Measurements from ENCODE around the gene RGS3.

RGS3 gene

GRCh38 chr9:113582698-113583200 lies 119.2 kb downstream of the RGS3 start:
- peaks cover 32% of the 10 kb centered on the region for H3K36me3 ChIP-seq (ENCODE audit: control insufficient read depth, insufficient read depth, low read length)
- peaks cover 44% of the 10 kb centered on the region for H3K4me1 ChIP-seq (ENCODE audit: control insufficient read depth, insufficient read depth, low read length, poor library complexity, severe bottlenecking)
- no peak for DNase-seq
- H3K4me3 ChIP-seq (ENCODE audit: insufficient read depth, low read depth, low read length, poor library complexity, severe bottlenecking) = no peak overlapping the region
- H3K27me3 ChIP-seq (replicated peaks; ENCODE audit: control insufficient read depth, insufficient read depth, low read length, poor library complexity, severe bottlenecking) = no peaks in the 10 kb centered on the region
- peak overlapping the region; percentile 74 for H3K27ac ChIP-seq (ENCODE audit: insufficient read depth, low read length, poor library complexity, severe bottlenecking)
- H3K9me3 ChIP-seq (ENCODE audit: control insufficient read depth, low read length) = no peaks in the 10 kb centered on the region

GRCh38 chr9:113583511-113584427 lies 120.2 kb downstream of the RGS3 start:
- Histone ChIP-seq H3K27me3 (replicated peaks; ENCODE audit: control insufficient read depth, insufficient read depth, low read length, poor library complexity, severe bottlenecking) (no peaks in the 10 kb centered on the region), H3K4me1 (ENCODE audit: control insufficient read depth, insufficient read depth, low read length, poor library complexity, severe bottlenecking) (peaks cover 35% of the 10 kb centered on the region), H3K36me3 (ENCODE audit: control insufficient read depth, insufficient read depth, low read length) (peaks cover 32% of the 10 kb centered on the region), H3K9me3 (ENCODE audit: control insufficient read depth, low read length) (no peaks in the 10 kb centered on the region), H3K4me3 (ENCODE audit: insufficient read depth, low read depth, low read length, poor library complexity, severe bottlenecking) (no peak overlapping the region), H3K27ac (ENCODE audit: insufficient read depth, low read length, poor library complexity, severe bottlenecking) (no peak overlapping the region)
- DNase-seq = no peak

- DNase-seq = no peak
- H3K36me3 ChIP-seq (ENCODE audit: control insufficient read depth, insufficient read depth, low read length) = peaks cover 32% of the 10 kb centered on the region
- H3K27ac ChIP-seq (ENCODE audit: insufficient read depth, low read length, poor library complexity, severe bottlenecking) = no peak overlapping the region
These were observed 121.0 kb downstream of the RGS3 start for GRCh38 chr9:113584428-113585084.

GRCh38 chr9:113585085-113585442 lies 121.5 kb downstream of the RGS3 start:
- peaks cover 32% of the 10 kb centered on the region for H3K36me3 ChIP-seq (ENCODE audit: control insufficient read depth, insufficient read depth, low read length)
- H3K4me1 ChIP-seq (ENCODE audit: control insufficient read depth, insufficient read depth, low read length, poor library complexity, severe bottlenecking) = peaks cover 34% of the 10 kb centered on the region
- no peaks in the 10 kb centered on the region for H3K9me3 ChIP-seq (ENCODE audit: control insufficient read depth, low read length)
- DNase-seq = no peak
- H3K27me3 ChIP-seq (replicated peaks; ENCODE audit: control insufficient read depth, insufficient read depth, low read length, poor library complexity, severe bottlenecking) = no peaks in the 10 kb centered on the region
- no peak overlapping the region for H3K4me3 ChIP-seq (ENCODE audit: insufficient read depth, low read depth, low read length, poor library complexity, severe bottlenecking)
- no peak overlapping the region for H3K27ac ChIP-seq (ENCODE audit: insufficient read depth, low read length, poor library complexity, severe bottlenecking)

More at GRCh38 chr9:113584428-113585084, 121.0 kb downstream of the RGS3 start:
- Histone ChIP-seq H3K9me3 (ENCODE audit: control insufficient read depth, low read length) (no peaks in the 10 kb centered on the region), H3K4me1 (ENCODE audit: control insufficient read depth, insufficient read depth, low read length, poor library complexity, severe bottlenecking) (peaks cover 35% of the 10 kb centered on the region), H3K4me3 (ENCODE audit: insufficient read depth, low read depth, low read length, poor library complexity, severe bottlenecking) (no peak overlapping the region), H3K27me3 (replicated peaks; ENCODE audit: control insufficient read depth, insufficient read depth, low read length, poor library complexity, severe bottlenecking) (no peaks in the 10 kb centered on the region)

GRCh38 chr9:113585555-113585954 lies 122.0 kb downstream of the RGS3 start:
- no peak overlapping the region for H3K27ac ChIP-seq (ENCODE audit: insufficient read depth, low read length, poor library complexity, severe bottlenecking)
- H3K4me3 ChIP-seq (ENCODE audit: insufficient read depth, low read depth, low read length, poor library complexity, severe bottlenecking) = no peak overlapping the region
- no peak for DNase-seq
- peaks cover 32% of the 10 kb centered on the region for H3K36me3 ChIP-seq (ENCODE audit: control insufficient read depth, insufficient read depth, low read length)
- H3K27me3 ChIP-seq (replicated peaks; ENCODE audit: control insufficient read depth, insufficient read depth, low read length, poor library complexity, severe bottlenecking) = no peaks in the 10 kb centered on the region
- H3K9me3 ChIP-seq (ENCODE audit: control insufficient read depth, low read length) = no peaks in the 10 kb centered on the region
- peaks cover 29% of the 10 kb centered on the region for H3K4me1 ChIP-seq (ENCODE audit: control insufficient read depth, insufficient read depth, low read length, poor library complexity, severe bottlenecking)

GRCh38 chr9:113587471-113588031 lies 124.0 kb downstream of the RGS3 start:
- H3K9me3 ChIP-seq (ENCODE audit: control insufficient read depth, low read length) = no peaks in the 10 kb centered on the region
- H3K36me3 ChIP-seq (ENCODE audit: control insufficient read depth, insufficient read depth, low read length) = peaks cover 32% of the 10 kb centered on the region
- H3K27ac ChIP-seq (ENCODE audit: insufficient read depth, low read length, poor library complexity, severe bottlenecking) = no peak overlapping the region
- H3K4me1 ChIP-seq (ENCODE audit: control insufficient read depth, insufficient read depth, low read length, poor library complexity, severe bottlenecking) = peaks cover 13% of the 10 kb centered on the region
- no peak overlapping the region for H3K4me3 ChIP-seq (ENCODE audit: insufficient read depth, low read depth, low read length, poor library complexity, severe bottlenecking)
- DNase-seq = no peak
- no peaks in the 10 kb centered on the region for H3K27me3 ChIP-seq (replicated peaks; ENCODE audit: control insufficient read depth, insufficient read depth, low read length, poor library complexity, severe bottlenecking)

GRCh38 chr9:113588242-113588810 lies 124.8 kb downstream of the RGS3 start:
- H3K9me3 ChIP-seq (ENCODE audit: control insufficient read depth, low read length) = no peaks in the 10 kb centered on the region
- peaks cover 35% of the 10 kb centered on the region for H3K36me3 ChIP-seq (ENCODE audit: control insufficient read depth, insufficient read depth, low read length)
- H3K27me3 ChIP-seq (replicated peaks; ENCODE audit: control insufficient read depth, insufficient read depth, low read length, poor library complexity, severe bottlenecking) = no peaks in the 10 kb centered on the region
- no peak overlapping the region for H3K4me3 ChIP-seq (ENCODE audit: insufficient read depth, low read depth, low read length, poor library complexity, severe bottlenecking)
- H3K4me1 ChIP-seq (ENCODE audit: control insufficient read depth, insufficient read depth, low read length, poor library complexity, severe bottlenecking) = peaks cover 13% of the 10 kb centered on the region
- no peak overlapping the region for H3K27ac ChIP-seq (ENCODE audit: insufficient read depth, low read length, poor library complexity, severe bottlenecking)
- DNase-seq = no peak

GRCh38 chr9:113588936-113589335 lies 125.4 kb downstream of the RGS3 start:
- Histone ChIP-seq H3K36me3 (ENCODE audit: control insufficient read depth, insufficient read depth, low read length) (peaks cover 29% of the 10 kb centered on the region), H3K27me3 (replicated peaks; ENCODE audit: control insufficient read depth, insufficient read depth, low read length, poor library complexity, severe bottlenecking) (no peaks in the 10 kb centered on the region), H3K4me1 (ENCODE audit: control insufficient read depth, insufficient read depth, low read length, poor library complexity, severe bottlenecking) (peaks cover 13% of the 10 kb centered on the region), H3K27ac (ENCODE audit: insufficient read depth, low read length, poor library complexity, severe bottlenecking) (no peak overlapping the region), H3K4me3 (ENCODE audit: insufficient read depth, low read depth, low read length, poor library complexity, severe bottlenecking) (no peak overlapping the region), H3K9me3 (ENCODE audit: control insufficient read depth, low read length) (no peaks in the 10 kb centered on the region)
- no peak for DNase-seq

GRCh38 chr9:113589407-113589806 lies 125.9 kb downstream of the RGS3 start:
- DNase-seq = no peak
- Histone ChIP-seq H3K27me3 (replicated peaks; ENCODE audit: control insufficient read depth, insufficient read depth, low read length, poor library complexity, severe bottlenecking) (no peaks in the 10 kb centered on the region), H3K4me3 (ENCODE audit: insufficient read depth, low read depth, low read length, poor library complexity, severe bottlenecking) (no peak overlapping the region), H3K27ac (ENCODE audit: insufficient read depth, low read length, poor library complexity, severe bottlenecking) (no peak overlapping the region), H3K36me3 (ENCODE audit: control insufficient read depth, insufficient read depth, low read length) (peaks cover 27% of the 10 kb centered on the region), H3K4me1 (ENCODE audit: control insufficient read depth, insufficient read depth, low read length, poor library complexity, severe bottlenecking) (peaks cover 13% of the 10 kb centered on the region), H3K9me3 (ENCODE audit: control insufficient read depth, low read length) (no peaks in the 10 kb centered on the region)

All from effector memory CD4-positive, alpha-beta T cell (primary cell).